ENCODE measurements around the gene ARPC3. TPM values are rescaled to one million over a fixed set of nuclear protein-coding genes. Genes with fewer than 3 reads are reported as not detected.
A peak's percentile ranks its signal among the peaks of the same experiment; 100 is the strongest.
"Not testable (repeated sequence)": the region's sequence is repeated elsewhere in the genome, so short reads cannot be mapped to it uniquely, and the experiment has no call there.

Gene ARPC3
- total RNA-seq (2014; rRNA removed; shearing (Covaris generic)): 234 and 244 TPM in 2 replicates
- 639 and 976 TPM in 2 replicates for polyA plus RNA-seq (2015; cell fraction: cytosol; rRNA removed)
- polyA plus RNA-seq (2015; cell fraction: nucleus; rRNA removed): 411 and 486 TPM in 2 replicates

DNA sequence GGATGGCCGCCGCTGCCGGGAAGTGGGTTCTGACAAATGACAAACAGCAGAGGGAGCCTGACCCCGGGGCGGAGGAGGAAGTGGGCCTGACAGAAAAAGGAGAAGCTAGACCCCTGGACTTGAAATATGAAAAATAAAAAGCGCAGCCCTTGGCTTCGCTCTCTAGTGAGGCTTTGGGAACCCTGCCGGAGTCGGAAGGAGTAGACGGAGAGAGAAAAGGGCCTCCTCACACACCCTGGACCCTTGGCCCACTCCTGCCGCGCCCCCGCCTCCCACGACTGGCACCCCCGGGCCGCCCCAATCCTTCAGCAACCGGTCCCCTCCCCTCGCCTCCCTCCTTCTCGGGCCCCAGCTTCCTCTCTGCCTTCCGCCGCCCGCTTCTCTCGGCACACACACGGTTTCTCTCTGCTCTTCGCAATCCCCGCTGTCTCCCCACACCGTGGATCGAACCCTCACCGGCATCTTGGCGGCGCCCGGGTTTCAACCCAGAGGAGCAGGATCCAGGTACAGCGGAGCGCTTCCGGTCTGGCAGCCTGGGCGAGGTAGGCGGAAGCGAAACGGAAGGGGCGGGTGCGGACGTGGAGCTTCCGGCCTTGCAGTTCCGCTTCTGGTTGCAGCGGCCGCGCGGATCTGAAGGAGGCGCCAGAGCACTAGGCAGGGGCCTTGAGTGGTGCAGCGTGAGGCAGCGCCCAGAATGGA, at the start of gene ARPC3:
Gene ARPC3 (minus strand): TSS at position 539 of the 699 bp plus-strand sequence. CDS start 77 bp downstream, at position 462.
- DNase-seq (ENCODE audit: low read depth): peak; percentile 95

DNA sequence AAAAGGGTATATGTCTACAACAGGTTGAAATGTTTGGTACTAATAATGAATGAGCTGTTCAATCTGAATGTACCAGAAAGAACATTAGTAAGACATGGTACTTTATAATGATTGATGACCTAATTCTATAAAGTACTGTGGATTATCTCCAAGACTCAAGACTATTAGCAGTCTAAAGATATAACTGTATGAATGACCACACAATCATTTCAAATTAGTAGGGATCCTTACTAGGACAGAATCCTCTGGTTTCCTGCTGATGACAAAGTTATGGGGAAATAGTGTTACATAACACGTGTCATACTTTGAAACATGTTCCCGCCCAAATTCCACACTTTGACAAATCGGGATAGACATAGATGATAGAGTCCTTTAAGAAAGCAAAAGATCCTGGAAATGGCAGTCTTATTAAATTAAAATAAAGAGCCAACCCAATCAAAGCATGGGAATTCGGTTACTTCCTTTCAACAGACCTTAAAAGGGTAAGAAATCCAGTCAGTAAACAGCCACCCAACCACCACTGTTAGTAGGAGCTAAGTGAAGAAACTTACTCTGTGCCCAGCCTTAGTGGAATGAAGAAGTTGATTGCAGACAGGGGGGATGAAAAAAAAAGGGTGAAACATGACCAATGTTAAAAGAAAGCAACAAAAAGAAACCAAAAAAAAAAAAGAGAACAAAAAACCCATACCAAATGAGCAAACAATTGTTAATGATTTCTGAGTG, 49.0 kb upstream of the ARPC3 start:
- DNase-seq (ENCODE audit: low read depth): peak; percentile 27

DNA sequence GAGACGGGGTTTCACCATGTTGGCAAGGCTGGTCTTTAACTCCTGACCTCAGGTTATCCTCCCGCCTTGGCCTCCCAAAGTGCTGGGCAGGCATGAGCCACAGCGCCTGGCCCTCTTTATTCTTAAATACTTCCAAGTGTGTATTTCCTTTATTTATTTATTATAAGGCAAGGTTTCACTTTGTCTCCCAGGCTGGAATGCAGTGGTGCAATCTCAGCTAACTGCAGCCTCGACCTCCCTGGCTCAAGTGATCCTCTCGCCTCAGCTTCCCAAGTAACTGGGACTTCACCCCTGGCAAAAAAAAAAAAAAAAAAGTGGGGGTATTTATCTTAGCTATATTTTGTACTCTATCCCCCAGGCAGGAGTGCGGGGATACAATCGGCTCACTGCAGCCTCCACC, 25.3 kb upstream of the ARPC3 start:
- no peak for DNase-seq (ENCODE audit: low read depth)

GRCh38 chr12:110468214-110469048, 18.3 kb upstream of the ARPC3 start, which contains the start of the genes FAM216A and GPN3:
TSS of gene FAM216A (plus strand) at chr12:110468845. CDS start at chr12:110468876, 31 bp downstream.
TSS of gene GPN3 (minus strand) at chr12:110468257. CDS start at chr12:110468203, 54 bp downstream.
- DNase-seq (ENCODE audit: low read depth): peak; percentile 98

GRCh38 chr12:110467847-110468213, 17.7 kb upstream of the ARPC3 start:
- DNase-seq (ENCODE audit: low read depth): no peak

DNA sequence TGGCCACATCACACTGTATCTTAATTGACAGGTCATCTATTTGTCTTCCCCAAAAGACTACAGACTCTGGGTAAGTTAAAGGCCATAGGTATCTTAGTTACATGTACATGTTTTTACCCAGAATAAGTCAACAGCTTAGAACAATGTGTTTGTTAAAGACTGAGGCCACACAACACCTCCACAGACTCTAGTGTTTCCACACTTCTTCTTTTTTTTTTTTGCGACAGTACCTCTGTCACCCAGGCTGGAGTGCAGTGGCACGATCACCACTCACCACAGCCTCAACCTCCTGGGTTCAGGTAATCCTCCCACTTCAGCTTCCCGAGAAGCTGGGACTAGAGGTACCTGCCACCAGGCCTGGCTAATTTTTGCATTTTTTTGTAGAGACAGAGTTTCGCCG, 16.7 kb upstream of the ARPC3 start:
- no peak for DNase-seq (ENCODE audit: low read depth)

DNA sequence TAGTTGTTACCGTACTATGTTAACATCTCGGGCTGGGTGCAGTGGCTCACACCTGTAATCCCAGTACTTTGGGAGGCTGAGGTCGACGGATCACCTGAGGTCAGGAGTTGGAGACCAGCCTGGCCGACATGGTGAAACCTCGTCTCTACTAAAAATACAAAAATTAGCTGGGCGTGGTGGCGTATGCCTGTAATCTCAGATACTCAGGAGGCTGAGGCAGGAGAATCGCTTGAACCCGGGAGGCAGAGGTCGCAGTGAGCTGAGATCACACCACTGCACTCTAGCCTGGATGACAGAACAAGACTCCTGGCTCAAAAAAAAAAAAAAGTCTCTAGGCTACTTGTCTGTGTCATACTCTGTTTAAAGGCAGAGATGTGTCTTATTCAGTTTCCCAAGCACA, 15.6 kb upstream of the ARPC3 start:
- not testable (repeated sequence) for DNase-seq (ENCODE audit: low read depth)

DNA sequence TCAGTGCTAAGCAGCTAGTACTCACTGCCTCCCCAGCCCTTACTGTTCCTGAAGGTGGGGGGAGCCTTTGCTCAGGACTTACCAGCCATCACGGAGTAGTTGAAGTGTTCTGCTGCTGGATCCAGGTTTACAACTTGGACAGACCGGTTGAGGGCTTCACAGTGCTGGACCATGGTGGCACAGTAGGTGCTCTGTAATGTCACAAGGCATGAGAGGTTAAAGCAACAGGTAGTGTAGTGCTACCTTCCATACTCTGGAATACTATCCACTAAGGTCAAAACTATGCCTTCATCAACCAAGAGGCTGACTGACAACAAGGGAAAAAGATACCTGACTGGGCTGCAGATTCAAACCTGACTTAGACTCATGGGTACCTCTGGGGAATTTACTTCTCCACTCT, 14.9 kb upstream of the ARPC3 start:
- DNase-seq (ENCODE audit: low read depth): no peak

DNA sequence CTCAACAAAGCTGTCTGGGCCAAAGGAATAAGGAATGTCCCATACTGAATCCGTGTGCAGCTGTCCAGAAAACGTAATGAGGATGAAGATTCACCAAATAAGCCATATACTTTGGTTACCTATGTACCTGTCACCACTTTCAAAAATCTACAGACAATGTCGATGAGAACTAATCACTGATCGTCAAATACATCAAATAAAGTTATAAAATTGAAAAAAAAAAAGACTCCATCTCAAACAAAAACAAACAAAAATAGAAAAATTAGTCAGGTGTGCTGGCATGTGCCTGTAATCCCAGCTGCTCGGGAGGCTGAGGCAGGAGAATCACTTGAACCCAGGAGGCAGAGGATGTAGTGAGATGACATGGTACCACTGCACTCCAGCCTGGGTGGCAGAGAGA, 11.1 kb upstream of the ARPC3 start:
- not testable (repeated sequence) for DNase-seq (ENCODE audit: low read depth)

DNA sequence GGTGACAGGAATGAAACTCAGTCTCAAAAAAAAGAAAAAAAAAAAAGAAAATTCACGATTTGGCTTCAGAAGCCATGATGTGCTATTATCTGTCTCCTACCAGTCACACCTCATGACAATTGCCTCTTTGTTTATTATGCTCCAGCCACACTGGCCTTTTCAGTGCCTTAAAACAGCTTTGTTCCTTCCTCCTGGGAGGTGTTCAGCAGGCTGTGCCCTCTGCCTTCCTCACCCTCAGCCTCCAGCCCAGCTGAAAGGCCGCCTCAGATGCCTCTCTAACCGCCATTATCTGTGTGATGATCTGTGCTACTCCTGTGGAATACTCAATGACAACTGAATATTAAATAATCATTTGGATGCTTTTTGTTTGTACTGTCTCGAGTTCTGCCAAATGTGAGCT, 8.6 kb upstream of the ARPC3 start:
- DNase-seq (ENCODE audit: low read depth): no peak

GRCh38 chr12:110453569-110454296, 3.6 kb upstream of the ARPC3 start:
- no peak for DNase-seq (ENCODE audit: low read depth)

DNA sequence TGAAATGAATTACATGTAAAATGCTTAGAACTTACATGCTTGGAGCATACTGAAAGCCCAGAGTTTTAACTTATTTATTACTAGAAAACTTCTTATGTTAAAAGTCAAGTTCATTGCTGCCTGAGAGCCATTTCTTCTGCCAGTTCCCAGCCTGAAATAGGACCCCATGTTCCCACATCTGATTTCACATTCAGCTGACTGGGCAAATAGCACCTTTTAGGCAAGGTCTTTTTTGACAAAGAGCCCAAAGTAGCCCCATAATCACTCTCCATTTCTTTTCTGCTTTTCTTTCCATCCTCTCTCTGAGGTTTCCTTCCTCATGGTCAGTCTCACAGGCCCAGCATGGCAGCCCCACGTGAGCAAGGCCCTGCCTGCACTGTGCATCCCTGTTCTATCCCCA, 1.1 kb upstream of the ARPC3 start:
- DNase-seq (ENCODE audit: low read depth): no peak

GRCh38 chr12:110444455-110444854, 5.7 kb downstream of the ARPC3 start:
- no peak for DNase-seq (ENCODE audit: low read depth)

- DNase-seq (ENCODE audit: low read depth): peak; percentile 41
Observed at GRCh38 chr12:110436231-110436630, 13.9 kb downstream of the ARPC3 start.

GRCh38 chr12:110431957-110432587, 18.1 kb downstream of the ARPC3 start:
- DNase-seq (ENCODE audit: low read depth): no peak

DNA sequence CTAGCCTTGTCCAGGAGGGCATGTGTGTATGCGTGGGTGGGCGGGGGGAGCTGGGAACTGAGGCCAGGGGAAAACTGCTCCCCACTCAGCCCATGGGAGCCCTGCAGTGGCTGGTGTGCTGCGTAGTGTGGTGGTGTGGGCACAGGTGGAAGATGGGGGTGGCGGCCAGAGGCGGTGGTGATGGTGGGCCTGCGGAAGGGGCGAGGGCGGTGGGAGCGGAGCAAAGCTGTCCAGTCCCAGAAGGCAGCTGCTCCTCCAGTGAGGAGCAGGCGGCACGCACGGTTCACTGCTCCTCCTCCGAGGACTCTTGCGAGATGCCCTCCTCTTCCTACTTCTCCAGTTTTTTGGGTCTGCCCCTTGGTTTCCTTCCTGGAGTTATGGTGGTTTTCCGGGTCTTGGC, 20.5 kb downstream of the ARPC3 start:
- not testable (repeated sequence) for DNase-seq (ENCODE audit: low read depth)

DNA sequence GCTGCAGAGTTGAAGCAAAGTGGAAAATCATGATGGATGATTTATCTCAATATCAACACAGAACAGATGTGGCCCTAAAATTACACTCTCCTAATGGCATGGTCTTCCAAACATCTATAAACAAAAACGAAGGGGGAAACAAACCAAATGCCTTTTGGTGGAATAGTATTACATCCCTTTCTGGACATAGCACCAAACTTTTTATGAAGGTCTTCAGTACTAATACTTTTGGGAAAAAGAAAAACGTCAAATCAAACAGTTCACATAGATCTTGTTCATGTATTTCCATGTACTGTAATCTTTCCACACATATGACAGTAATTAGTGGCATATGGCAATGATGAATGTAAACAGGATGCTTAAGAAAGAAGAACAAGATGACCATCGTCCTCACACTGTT, 23.7 kb downstream of the ARPC3 start:
- no peak for DNase-seq (ENCODE audit: low read depth)

- no peak for DNase-seq (ENCODE audit: low read depth)
Observed at GRCh38 chr12:110424237-110424636, 25.9 kb downstream of the ARPC3 start.

GRCh38 chr12:110421701-110422100, 28.4 kb downstream of the ARPC3 start:
- DNase-seq (ENCODE audit: low read depth): no peak

DNA sequence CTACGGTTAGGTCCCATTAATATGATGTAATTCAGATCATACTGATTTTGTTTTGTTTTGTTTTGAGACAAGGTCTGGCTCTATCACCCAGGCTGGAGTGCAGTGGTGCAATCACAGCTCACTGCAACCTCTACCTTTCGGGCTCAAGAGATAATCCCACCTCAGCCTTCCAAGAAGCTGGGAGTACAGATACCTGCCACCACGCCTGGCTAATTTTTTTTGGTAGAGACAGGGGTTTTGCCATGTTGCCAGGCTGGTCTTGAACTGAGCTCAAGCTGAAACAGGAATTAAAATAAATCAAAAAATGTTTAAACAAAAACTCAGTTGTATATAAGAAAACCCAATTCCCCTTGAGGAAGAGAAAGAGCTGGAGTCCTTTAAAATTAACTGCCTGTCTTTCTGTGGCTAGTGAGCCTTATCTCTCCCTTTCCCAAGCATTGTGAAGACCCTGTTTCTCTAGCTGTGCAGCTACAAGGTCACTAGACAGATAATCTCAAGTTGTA, 28.9 kb downstream of the ARPC3 start:
- DNase-seq (ENCODE audit: low read depth): no peak
